D341Med (cell line): ENCODE results near the gene TMC5.
A peak's percentile ranks its signal among the peaks of the same experiment; 100 is the strongest.

Experiments
- DNase-seq: peaks from one replicate; pipeline ENCODE4 v3.0.0; 2012; ENCODE audit warnings: low spot score

The TMC5 gene

GRCh38 chr16:19463468-19464315 lies 46.0 kb downstream of the TMC5 start:
- DNase-seq = no peak

GRCh38 chr16:19468300-19468699 lies 50.6 kb downstream of the TMC5 start:
- no peak for DNase-seq

- DNase-seq = no peak
These were observed 54.8 kb downstream of the TMC5 start for GRCh38 chr16:19472482-19472881.

DNA sequence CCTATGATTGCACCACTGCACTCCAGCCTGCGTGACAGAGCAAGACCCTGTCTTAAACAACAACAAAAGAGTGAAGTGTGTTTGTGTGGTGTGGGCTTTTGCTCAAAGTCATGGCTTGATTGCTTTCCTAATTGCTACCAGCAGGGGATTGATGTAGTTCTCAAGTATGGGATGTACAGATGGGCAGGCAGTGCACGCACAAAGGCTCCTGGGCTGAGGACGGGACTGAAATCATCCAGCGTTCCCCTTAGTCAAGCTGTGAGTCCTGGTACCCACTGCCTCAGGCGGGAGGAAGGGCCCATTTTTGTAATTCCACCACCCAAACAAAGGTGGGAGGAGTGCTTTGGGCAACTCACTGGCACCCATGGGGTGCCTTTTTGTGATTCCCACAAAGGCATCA lies 56.9 kb downstream of the TMC5 start:
- no peak for DNase-seq

GRCh38 chr16:19478505-19478904 lies 60.8 kb downstream of the TMC5 start:
- DNase-seq = no peak

GRCh38 chr16:19479302-19479721 lies 61.6 kb downstream of the TMC5 start:
- DNase-seq = no peak

DNA sequence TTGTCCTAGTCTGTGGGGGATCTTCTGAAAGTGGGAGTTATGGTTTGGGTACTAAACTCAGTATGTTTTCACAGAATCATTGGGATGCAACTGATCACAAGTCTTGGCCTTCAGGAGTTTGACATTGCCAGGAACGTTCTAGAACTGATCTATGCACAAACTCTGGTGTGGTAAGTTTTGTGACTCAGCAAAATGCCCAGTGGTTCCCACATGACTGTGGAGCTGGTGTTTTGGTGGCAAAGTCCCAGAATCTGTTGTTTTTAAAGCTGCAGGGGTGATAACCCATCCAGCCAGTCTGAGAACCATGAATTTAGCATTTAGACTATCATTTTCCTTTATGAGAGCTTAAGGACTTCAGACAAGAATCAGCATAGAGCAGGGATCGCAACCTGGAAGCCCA lies 63.6 kb downstream of the TMC5 start:
- no peak for DNase-seq

- no peak for DNase-seq
These were observed 64.1 kb downstream of the TMC5 start for GRCh38 chr16:19481769-19482168.

DNA sequence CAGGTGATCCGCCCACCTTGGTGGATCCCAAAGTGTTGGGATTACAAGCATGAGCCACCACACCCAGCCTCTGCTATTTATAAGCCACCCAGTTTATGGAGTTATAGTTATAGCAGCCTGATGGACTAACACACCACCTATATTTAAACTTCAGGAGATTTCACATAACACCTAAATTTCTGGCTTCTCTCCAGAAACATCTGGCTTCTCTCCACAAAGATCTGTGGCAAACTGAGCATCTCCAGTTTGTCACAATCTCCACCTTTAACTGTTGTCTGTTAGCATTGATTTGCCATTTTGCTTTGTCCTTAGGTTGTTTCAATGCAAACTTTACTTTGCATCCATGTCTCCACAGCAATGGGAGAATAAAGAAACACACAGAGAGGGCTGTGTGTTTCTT lies 64.6 kb downstream of the TMC5 start:
- no peak for DNase-seq

DNA sequence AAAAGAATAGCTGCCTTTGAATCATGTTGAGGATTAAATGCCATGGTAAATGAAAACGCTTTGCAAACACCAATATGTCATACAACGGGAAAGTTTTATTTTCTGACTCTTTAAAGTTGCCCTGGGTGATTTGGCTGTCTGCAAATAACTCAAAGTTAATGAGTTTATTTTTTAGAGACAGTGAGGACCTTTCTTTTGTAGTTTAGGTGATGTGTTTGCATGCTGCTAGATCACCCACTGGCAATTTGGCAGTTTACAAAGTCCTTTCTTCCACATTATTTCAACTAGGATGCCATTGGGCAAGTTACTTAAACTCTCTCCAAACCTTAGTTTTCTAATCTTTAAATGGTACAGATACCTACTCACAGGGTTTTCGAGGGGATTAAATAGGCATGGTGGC lies 66.4 kb downstream of the TMC5 start:
- DNase-seq = no peak

DNA sequence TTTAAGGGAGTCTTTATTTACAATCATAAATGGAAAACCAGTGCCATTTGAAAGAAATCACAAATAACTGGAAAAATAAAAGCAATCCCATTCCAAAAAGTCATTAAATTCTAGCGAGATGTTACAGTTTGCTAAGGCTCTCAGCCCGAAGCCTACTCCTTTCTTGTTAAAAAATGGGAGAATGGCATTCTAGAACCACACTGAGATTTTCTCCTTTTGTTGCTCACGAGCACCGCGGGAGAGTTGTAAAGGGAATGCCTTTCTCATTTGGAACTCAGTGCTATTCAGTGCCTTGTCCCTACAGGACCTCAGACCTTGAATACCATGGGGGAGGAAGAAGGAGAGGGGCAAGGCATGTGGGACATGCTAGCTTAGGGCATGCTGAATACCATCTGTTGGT lies 67.9 kb downstream of the TMC5 start:
- no peak for DNase-seq

GRCh38 chr16:19486051-19486450 lies 68.4 kb downstream of the TMC5 start:
- no peak for DNase-seq

DNA sequence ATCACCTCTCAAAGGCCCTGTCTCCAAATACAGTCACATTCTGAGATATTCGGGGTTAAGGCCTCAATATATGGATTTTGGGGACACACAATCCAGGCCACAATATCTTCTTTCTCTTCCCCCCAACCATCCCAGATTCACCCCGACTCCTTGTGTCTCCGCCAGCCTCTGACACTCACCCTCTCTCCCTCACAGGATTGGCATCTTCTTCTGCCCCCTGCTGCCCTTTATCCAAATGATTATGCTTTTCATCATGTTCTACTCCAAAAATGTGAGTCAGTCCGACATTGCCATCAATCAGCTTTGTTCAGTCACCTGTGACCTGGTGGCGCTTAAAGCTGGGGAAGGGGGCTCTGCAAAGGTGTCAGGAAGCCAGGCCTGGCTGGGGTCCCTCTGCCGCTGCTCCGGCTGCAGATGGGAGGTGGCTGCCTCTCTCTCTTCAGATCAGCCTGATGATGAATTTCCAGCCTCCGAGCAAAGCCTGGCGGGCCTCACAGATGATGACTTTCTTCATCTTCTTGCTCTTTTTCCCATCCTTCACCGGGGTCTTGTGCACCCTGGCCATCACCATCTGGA lies 69.2 kb downstream of the TMC5 start:
- DNase-seq = no peak

DNA sequence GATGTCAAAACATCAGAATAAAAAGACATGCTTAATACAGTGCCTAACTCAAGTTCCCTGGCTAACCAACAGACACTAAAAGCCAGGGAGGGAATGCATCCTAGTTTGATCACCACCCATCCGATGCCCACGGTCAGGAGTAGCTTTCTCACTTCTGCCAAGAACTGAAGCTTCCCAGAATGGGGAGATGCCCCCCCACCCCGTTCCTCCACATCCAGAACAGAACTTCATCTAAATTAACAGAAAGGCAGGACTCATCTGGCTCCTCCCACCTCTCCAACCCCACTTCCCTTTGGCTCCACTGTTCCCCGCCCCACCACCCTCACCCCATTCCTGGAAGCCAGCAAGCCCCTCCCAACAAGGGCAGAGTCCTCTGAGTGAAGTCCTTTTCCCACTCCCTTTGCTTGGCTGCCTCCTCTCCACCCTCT lies 70.5 kb downstream of the TMC5 start:
- no peak for DNase-seq

DNA sequence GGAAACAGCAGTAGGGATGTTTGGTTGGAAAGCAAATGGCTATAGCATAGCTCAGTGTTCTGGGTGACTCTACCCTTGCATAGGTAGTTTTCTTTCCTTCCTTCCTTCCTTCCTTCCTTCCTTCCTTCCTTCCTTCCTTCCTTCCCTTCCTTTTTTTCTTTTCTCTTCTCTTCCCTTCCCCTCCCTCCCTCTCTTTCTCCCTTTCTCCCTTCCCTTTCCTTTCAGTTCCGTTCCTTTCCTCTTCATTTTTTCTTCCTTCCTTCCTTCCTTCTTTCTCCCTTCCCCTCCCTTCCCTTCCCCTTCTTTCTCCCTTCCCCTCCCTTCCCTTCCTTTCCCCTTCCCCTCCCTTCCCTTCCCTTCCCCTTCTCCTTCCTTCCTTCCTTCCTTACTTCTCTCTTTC lies 72.9 kb downstream of the TMC5 start:
- DNase-seq = no peak

- no peak for DNase-seq
These were observed 79.5 kb downstream of the TMC5 start for GRCh38 chr16:19497176-19497575.

DNA sequence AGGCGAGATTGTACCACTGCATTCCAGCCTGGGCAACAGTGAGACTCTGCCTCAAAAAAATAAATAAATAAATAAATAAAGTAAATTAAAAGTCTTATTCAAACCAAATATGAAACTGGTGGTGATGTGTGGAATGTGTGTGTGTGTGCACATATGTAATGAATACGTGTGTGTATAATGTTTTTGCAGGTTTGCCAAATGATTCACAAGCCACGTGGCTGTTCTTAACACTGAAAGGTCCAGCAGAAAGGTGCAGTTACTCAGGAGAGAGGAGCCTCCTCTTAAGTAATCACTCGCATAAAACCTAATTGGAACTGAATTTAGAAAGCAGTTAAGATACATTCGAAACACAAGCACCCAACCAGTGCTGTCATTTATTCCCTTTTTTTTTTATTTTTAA lies 81.3 kb downstream of the TMC5 start:
- no peak for DNase-seq

- DNase-seq = no peak
These were observed 81.8 kb downstream of the TMC5 start for GRCh38 chr16:19499481-19499880.

DNA sequence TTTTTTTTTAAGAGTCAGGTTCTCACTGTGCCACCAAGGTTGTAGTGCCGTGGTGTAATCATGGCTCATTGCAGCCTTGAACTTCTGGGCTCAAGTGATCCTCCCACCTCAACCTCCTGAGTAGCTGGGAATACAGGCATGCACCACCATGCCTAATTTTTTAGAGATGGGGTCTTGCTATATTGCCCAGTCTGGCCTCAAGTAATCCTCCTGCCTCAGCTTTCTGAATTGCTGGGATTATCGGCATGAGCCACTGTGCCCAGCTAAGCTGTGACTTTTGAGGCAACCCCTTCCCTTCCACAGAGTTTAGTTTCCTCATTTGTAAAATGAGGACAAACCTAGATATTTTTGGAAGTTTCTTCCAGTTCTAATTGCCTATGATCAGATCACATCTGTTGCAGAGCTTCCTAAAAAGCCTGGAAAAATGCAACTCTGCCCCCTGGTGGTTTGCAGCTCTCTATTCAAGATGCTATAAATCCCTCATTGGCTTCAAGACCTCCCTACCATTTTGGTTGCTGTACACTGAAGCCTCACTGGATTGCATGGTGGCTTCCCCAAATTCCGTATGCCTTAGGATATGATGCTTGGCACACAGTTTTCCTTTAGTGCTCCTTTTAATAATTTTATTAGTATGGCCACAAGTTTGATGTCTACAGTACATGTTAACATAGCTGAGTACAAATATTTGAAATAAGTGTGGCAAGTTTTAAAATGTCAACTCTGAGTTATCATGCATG lies 84.9 kb downstream of the TMC5 start:
- peak; percentile 64 for DNase-seq

DNA sequence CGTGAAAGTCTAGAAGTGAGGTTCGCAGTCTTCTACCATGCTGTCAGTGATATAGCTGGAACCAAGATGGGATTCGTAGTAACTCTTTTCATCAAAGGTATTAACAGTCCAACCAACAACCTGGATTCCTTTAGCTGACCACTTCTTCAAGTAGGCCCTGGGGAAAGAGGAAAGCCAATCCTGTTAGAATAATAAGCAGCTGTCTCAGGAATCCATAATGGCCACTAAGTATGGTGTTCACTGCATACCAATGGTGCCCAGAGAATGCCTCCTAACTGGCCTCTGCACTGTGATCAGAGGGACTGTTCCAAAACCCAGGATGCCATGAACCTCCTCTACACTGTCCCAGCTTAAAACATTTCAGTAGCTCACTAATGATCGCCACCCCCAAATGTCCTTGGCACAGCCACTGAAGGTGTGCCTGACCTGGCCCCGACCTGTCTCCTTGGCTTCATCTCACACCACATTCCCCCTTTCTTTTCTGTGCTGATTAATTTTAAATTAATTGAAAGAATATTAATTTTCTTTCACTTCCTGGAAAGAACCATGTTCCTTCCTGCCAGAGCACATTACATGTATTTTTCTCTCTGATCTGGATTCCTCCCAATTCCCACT lies 85.9 kb downstream of the TMC5 start:
- no peak for DNase-seq

DNA sequence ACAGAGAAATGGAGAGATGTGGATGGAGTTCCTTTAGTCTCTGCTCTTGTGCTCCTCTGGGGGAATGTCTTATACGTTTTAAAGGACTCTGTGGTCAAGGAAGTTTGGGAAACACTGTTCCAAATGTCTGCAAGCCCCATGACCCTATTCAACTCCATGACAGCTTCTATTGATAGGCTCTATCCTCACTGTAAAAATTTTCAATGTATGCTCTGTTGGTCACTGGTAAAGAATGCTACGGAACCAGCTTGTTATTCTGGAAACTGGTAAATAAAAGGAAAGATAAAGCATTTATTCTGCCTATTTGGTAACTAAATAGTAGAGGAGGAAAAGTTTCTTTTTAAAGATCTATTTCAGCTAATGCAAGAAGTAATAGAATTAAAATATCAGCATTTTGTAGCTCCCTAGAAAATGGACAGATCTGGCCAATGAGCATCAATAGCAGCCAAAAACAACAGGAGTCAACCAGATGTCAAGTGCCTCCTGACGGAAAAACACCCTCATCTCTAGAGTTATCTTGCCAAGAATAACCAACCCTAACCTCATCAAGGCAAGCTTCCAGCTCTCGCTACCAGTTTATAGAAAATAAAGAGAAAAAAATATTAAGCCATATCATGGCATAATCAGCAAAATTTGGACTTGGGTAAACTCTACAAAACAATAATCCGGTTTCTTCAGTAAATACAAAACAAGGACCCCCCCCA lies 88.1 kb downstream of the TMC5 start:
- no peak for DNase-seq

DNA sequence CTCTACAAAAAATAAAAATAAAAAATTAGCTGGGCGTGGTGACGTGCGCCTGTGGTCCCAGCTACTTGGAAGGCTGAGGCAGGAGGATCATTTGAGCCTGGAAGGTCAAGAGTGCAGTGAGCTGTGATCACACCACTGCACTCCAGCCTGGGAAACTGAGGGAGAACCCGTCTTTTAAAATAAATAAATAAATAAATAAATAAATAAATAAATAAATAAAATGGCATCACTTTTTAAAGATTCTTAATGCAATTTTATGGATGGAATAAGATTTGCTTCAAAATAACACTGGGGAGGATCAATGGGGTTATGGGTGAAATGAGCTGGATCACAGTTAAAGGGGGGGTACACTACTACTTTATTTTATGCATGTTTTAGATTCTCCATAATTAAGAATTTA lies 89.3 kb downstream of the TMC5 start:
- DNase-seq = no peak
